Loucy (cell line): Measurements from ENCODE around the gene SCYL1.

ENCODE experiments used
- CTCF ChIP-seq: fragments of 200-600 bp; sonication (generic); conservative IDR thresholded peaks from 2 replicates; pipeline ENCODE4 v1.5.1; 2014; ENCODE audit warnings: mild to moderate bottlenecking, antibody characterized with exemption, low read length
- EZH2phosphoT487 ChIP-seq: fragments of 200-600 bp; IDR thresholded peaks from 2 replicates; pipeline ENCODE4 v1.6.1; 2018; ENCODE audit warnings: antibody characterized with exemption, mild to moderate bottlenecking, moderate library complexity, borderline replicate concordance

- TF ChIP-seq CTCF (no peak), EZH2phosphoT487 (no peak)
Measured at GRCh38 chr11:65559535-65559934, 34.7 kb downstream of the SCYL1 start.
